H1 (cell line): Measurements from ENCODE around the gene IL18RAP. TPM values are rescaled to one million over a fixed set of nuclear protein-coding genes. Genes with fewer than 3 reads are reported as not detected.

Experiments used
- EZH2 ChIP-seq: fragments of 200-600 bp; sonication (generic); IDR thresholded peaks from 2 replicates; pipeline ENCODE4 v1.7.1; 2012; ENCODE audit warnings: low read depth, mild to moderate bottlenecking, moderate library complexity, low read length, inconsistent platforms; ENCODE audit not compliant: severe bottlenecking
- MAFK ChIP-seq: IDR thresholded peaks from 2 replicates; pipeline ENCODE4 v1.6.1; 2012; ENCODE audit warnings: low read depth, mild to moderate bottlenecking, improper control_type of control experiment, low read length
- RBBP5 ChIP-seq: IDR thresholded peaks from 2 replicates; pipeline ENCODE4 v1.7.1; 2012; ENCODE audit warnings: low read depth, mild to moderate bottlenecking, inconsistent platforms, low read length, moderate library complexity, borderline replicate concordance
- SIX5 ChIP-seq: IDR thresholded peaks from 2 replicates; pipeline ENCODE4 v1.6.1; 2011; ENCODE audit warnings: mild to moderate bottlenecking, low read depth, low read length
- polyA plus RNA-seq, 7 experiments: library from polyadenylated mRNA; depleted of rRNA in 3 of 7; stranded (reverse) in 5 of 7; unstranded in 2 of 7; fragments of >200 nt in 5 of 7; fragments of 200-250 nt in 2 of 7; gene quantifications; 1 replicate in 5 of 7; 2 replicates in 1 of 7; 4 replicates in 1 of 7; pipeline versions ENCODE4 v1.2.1 to v1.2.3, GENCODE V29; 2011 to 2013; ENCODE audit warnings: missing spikeins in 2 of 7, mixed read lengths in 2 of 7
- total RNA-seq: library from RNA; stranded (reverse); fragmentation: NEBNext Ultra II Directional; extraction: Animal tissue kit (Norgen Biotek cat#: 25700); gene quantifications from 2 replicates; pipeline ENCODE4 v1.2.1, GENCODE V29; 2021

The IL18RAP gene
- total and polyA plus RNA-seq, 2 of the 8 experiments (the other 6 are each of a cell fraction or from before 2014, with no cell fraction given) = not detected

GRCh38 chr2:102446936-102447335 is 24.0 kb downstream of the IL18RAP start (continued):
- TF ChIP-seq SIX5 = no peak
- TF ChIP-seq RBBP5 = no peak
- no peak for TF ChIP-seq EZH2
- no peak for TF ChIP-seq MAFK
